Activated CD4-positive, alpha-beta memory T cell treated with anti-CD3 and anti-CD28 coated beads for 36 hours (primary cell): ENCODE measurements around the gene SMG5. TPM values are rescaled to one million over a fixed set of nuclear protein-coding genes. Genes with fewer than 3 reads are reported as not detected.
A peak's percentile ranks its signal among the peaks of the same experiment; 100 is the strongest.

Source experiments
- CTCF ChIA-PET: fragments of 350-600 bp; sonication (Branson Sonifier 250); formaldehyde crosslinking; loops from one replicate; lab custom pipeline; 2021; ENCODE audit warnings: antibody characterized with exemption, inconsistent platforms; lab: Charles Lee
- POLR2A ChIA-PET: fragments of 350-600 bp; sonication (Branson Sonifier 250); formaldehyde crosslinking; loops from one replicate; lab custom pipeline; 2021; ENCODE audit warnings: antibody characterized with exemption; lab: Charles Lee
- DNase-seq: peaks from one replicate; pipeline ENCODE4 v3.0.0-alpha.2; 2020
- H3K27ac Mint-ChIP-seq: one replicate; pipeline ENCODE4 v1.8.0; 2021; ENCODE audit warnings: mixed read lengths
- H3K27me3 Mint-ChIP-seq: one replicate; pipeline ENCODE4 v1.8.0; 2021; ENCODE audit warnings: mixed read lengths
- H3K36me3 Mint-ChIP-seq: one replicate; pipeline ENCODE4 v1.8.0; 2021; ENCODE audit warnings: mixed read lengths
- H3K4me1 Mint-ChIP-seq: one replicate; pipeline ENCODE4 v1.8.0; 2021; ENCODE audit warnings: low read depth, mixed read lengths
- H3K4me3 Mint-ChIP-seq: one replicate; pipeline ENCODE4 v1.8.0; 2021; ENCODE audit warnings: mild to moderate bottlenecking, mixed read lengths
- H3K9me3 Mint-ChIP-seq: one replicate; pipeline ENCODE4 v1.8.0; 2021; ENCODE audit warnings: mixed read lengths
- intact Hi-C: fragments of 100-400 bp; cut with micrococcal nuclease; formaldehyde crosslinking; loops from one replicate; pipeline ENCODE4 v1.15.1; 2023
- total RNA-seq, 2 experiments: library from RNA; stranded (reverse); gene quantifications; one replicate each; pipeline ENCODE4 v1.2.3, GENCODE V29; 2021

The SMG5 gene
- total RNA-seq, 2 experiments from 2014 or later = 65.1 to 68.0 TPM

GRCh38 chr1:156214024-156214748 is 68.4 kb downstream of the SMG5 start:
- ChIA-PET CTCF (interaction anchor here (1.2 to 5.4 kb wide), 4 partner anchors 11 to 117 kb away, joined by 7 to 78 read pairs (median 8); no protein-coding TSS in a partner anchor), POLR2A (interaction anchor here (0.6 to 5.2 kb wide), 12 partner anchors 10 to 303 kb away, joined by 3 to 85 read pairs (median 14); partner anchors contain the start of genes LMNA, SEMA4A and SLC25A44)
- peak overlapping the region; percentile 96 for H3K27ac Mint-ChIP-seq
- intact Hi-C loops = loop anchor here (1.0 to 5.0 kb wide), 2 partner anchors 21 to 288 kb away; partner anchors contain the start of gene MEF2D
- no peaks in the 10 kb centered on the region for H3K27me3 Mint-ChIP-seq
- peak overlapping the region; percentile 76 for H3K4me3 Mint-ChIP-seq
- peaks cover 1% of the 10 kb centered on the region for H3K9me3 Mint-ChIP-seq
- H3K36me3 Mint-ChIP-seq = peaks cover 52% of the 10 kb centered on the region
- peak; percentile 74 for DNase-seq
- peaks cover 43% of the 10 kb centered on the region for H3K4me1 Mint-ChIP-seq

- peaks cover 41% of the 10 kb centered on the region for H3K4me1 Mint-ChIP-seq
- H3K4me3 Mint-ChIP-seq = peak overlapping the region; percentile 76
- ChIA-PET POLR2A (interaction anchor here (0.6 to 5.2 kb wide), 12 partner anchors 11 to 183 kb away, joined by 3 to 85 read pairs (median 14); partner anchors contain the start of genes LMNA, SEMA4A, SLC25A44 and SMG5), CTCF (interaction anchor here (0.7 to 5.4 kb wide), 8 partner anchors 12 to 147 kb away, joined by 3 to 78 read pairs (median 8); partner anchors contain the start of gene SLC25A44)
- no peak for DNase-seq
- intact Hi-C loops = loop anchor here (1.0 to 5.0 kb wide), 4 partner anchors 10 to 289 kb away; partner anchors contain the start of genes MEF2D and SMG5
- H3K27me3 Mint-ChIP-seq = no peaks in the 10 kb centered on the region
- no peaks in the 10 kb centered on the region for H3K9me3 Mint-ChIP-seq
- peak overlapping the region; percentile 96 for H3K27ac Mint-ChIP-seq
- H3K36me3 Mint-ChIP-seq = peaks cover 56% of the 10 kb centered on the region
These were observed 69.0 kb downstream of the SMG5 start for GRCh38 chr1:156213644-156213966.

GRCh38 chr1:156212833-156213643 is 69.6 kb downstream of the SMG5 start, which contains the start of gene PMF1:
PMF1 (plus strand) TSS chr1:156213007; CDS start chr1:156213016, 9 bp downstream.
- no peaks in the 10 kb centered on the region for H3K9me3 Mint-ChIP-seq
- H3K4me3 Mint-ChIP-seq = peak within 1 kb of the TSS; percentile 76
- intact Hi-C loops = loop anchor here (1.0 to 5.0 kb wide), 4 partner anchors 10 to 289 kb away; partner anchors contain the start of genes MEF2D and SMG5
- H3K4me1 Mint-ChIP-seq = peaks cover 40% of the 10 kb centered on the region
- peak within 1 kb of the TSS; percentile 96 for H3K27ac Mint-ChIP-seq
- peak; percentile 98 for DNase-seq
- ChIA-PET POLR2A (interaction anchor here (0.6 to 5.2 kb wide), 17 partner anchors 11 to 288 kb away, joined by 3 to 85 read pairs (median 7); partner anchors contain the start of genes LMNA, SEMA4A, SLC25A44 and SMG5), CTCF (interaction anchor here (0.6 to 5.4 kb wide), 14 partner anchors 9 to 1040 kb away, joined by 3 to 78 read pairs (median 4); partner anchors contain the start of genes KRTCAP2 and SLC25A44)
- no peaks in the 10 kb centered on the region for H3K27me3 Mint-ChIP-seq
- H3K36me3 Mint-ChIP-seq = peaks cover 56% of the 10 kb centered on the region

GRCh38 chr1:156212130-156212529 is 70.5 kb downstream of the SMG5 start:
- ChIA-PET POLR2A (interaction anchor here (0.8 to 5.2 kb wide), 12 partner anchors 12 to 289 kb away, joined by 3 to 85 read pairs (median 14); partner anchors contain the start of genes SLC25A44 and SMG5), CTCF (interaction anchor here (0.6 to 5.4 kb wide), 10 partner anchors 10 to 1039 kb away, joined by 3 to 78 read pairs (median 4); partner anchors contain the start of genes KRTCAP2 and SLC25A44)
- intact Hi-C loops = loop anchor here (2.0 to 5.0 kb wide), 2 partner anchors 71 to 290 kb away; partner anchors contain the start of genes MEF2D and SMG5
- Mint-ChIP-seq H3K9me3 (no peaks in the 10 kb centered on the region), H3K27ac (peak overlapping the region; percentile 96), H3K27me3 (no peaks in the 10 kb centered on the region), H3K4me3 (peak overlapping the region; percentile 76), H3K36me3 (peaks cover 60% of the 10 kb centered on the region), H3K4me1 (peaks cover 33% of the 10 kb centered on the region)
- DNase-seq = no peak

- intact Hi-C loops = loop anchor here (5.0 kb wide), 1 partner anchor 291 kb away; the partner anchor contains the start of gene MEF2D
- Mint-ChIP-seq H3K27ac (peak overlapping the region; percentile 96), H3K27me3 (no peaks in the 10 kb centered on the region), H3K36me3 (peaks cover 63% of the 10 kb centered on the region), H3K9me3 (no peaks in the 10 kb centered on the region), H3K4me1 (peaks cover 28% of the 10 kb centered on the region), H3K4me3 (no peak overlapping the region)
- CTCF ChIA-PET = interaction anchor here (1.5 to 5.4 kb wide), 2 partner anchors 14 to 70 kb away, joined by 3 to 78 read pairs; no protein-coding TSS in a partner anchor
- POLR2A ChIA-PET = interaction anchor here (0.6 to 5.2 kb wide), 4 partner anchors 10 to 15 kb away, joined by 3 to 85 read pairs (median 4); no protein-coding TSS in a partner anchor
- no peak for DNase-seq
These were observed 71.4 kb downstream of the SMG5 start for GRCh38 chr1:156211243-156211642.

GRCh38 chr1:156204686-156205085 is 77.9 kb downstream of the SMG5 start:
- POLR2A ChIA-PET = no interaction called here
- CTCF ChIA-PET = no interaction called here
- no peaks in the 10 kb centered on the region for H3K9me3 Mint-ChIP-seq
- peak overlapping the region; percentile 35 for H3K27ac Mint-ChIP-seq
- H3K4me1 Mint-ChIP-seq = peaks cover 22% of the 10 kb centered on the region
- no peak for DNase-seq
- H3K36me3 Mint-ChIP-seq = peaks cover 44% of the 10 kb centered on the region
- intact Hi-C loops = no loop called here
- no peak overlapping the region for H3K4me3 Mint-ChIP-seq
- H3K27me3 Mint-ChIP-seq = no peaks in the 10 kb centered on the region

GRCh38 chr1:156203331-156203730 is 79.3 kb downstream of the SMG5 start:
- CTCF ChIA-PET = interaction anchor here (1.0 to 1.4 kb wide), 3 partner anchors 22 to 62 kb away, joined by 3 to 4 read pairs (median 3); no protein-coding TSS in a partner anchor
- peaks cover 33% of the 10 kb centered on the region for H3K4me1 Mint-ChIP-seq
- POLR2A ChIA-PET = interaction anchor here (1.1 kb wide), 1 partner anchor 20 kb away, joined by 3 read pairs; no protein-coding TSS in a partner anchor
- no peaks in the 10 kb centered on the region for H3K9me3 Mint-ChIP-seq
- no peak overlapping the region for H3K4me3 Mint-ChIP-seq
- DNase-seq = no peak
- intact Hi-C loops = no loop called here
- H3K27ac Mint-ChIP-seq = no peak overlapping the region
- H3K36me3 Mint-ChIP-seq = peaks cover 44% of the 10 kb centered on the region
- no peaks in the 10 kb centered on the region for H3K27me3 Mint-ChIP-seq

GRCh38 chr1:156200044-156200443 is 82.6 kb downstream of the SMG5 start:
- Mint-ChIP-seq H3K4me3 (no peak overlapping the region), H3K4me1 (peaks cover 58% of the 10 kb centered on the region), H3K36me3 (peaks cover 56% of the 10 kb centered on the region)

More at GRCh38 chr1:156200044-156200443, 82.6 kb downstream of the SMG5 start:
- H3K27me3 Mint-ChIP-seq = no peaks in the 10 kb centered on the region
- intact Hi-C loops = no loop called here
- H3K27ac Mint-ChIP-seq = no peak overlapping the region
- ChIA-PET CTCF (interaction anchor here (1.5 to 6.2 kb wide), 4 partner anchors 13 to 71 kb away, joined by 3 to 56 read pairs (median 10); partner anchors contain the start of gene PMF1), POLR2A (interaction anchor here (2.4 to 6.5 kb wide), 3 partner anchors 10 to 18 kb away, joined by 6 to 62 read pairs (median 27); partner anchors contain the start of gene PMF1)
- H3K9me3 Mint-ChIP-seq = no peaks in the 10 kb centered on the region
- peak; percentile 49 for DNase-seq

Other genes starting within 250 kb of the SMG5 start
- gene UBQLN4, start 229.0 kb downstream of the SMG5 start, total RNA-seq = 10 to 100 TPM; 32.7 to 32.9 TPM
- 10 to 100 TPM; 61.4 to 65.1 TPM for gene LAMTOR2, start 228.0 kb downstream of the SMG5 start, total RNA-seq
- under 1 TPM; 0.52 to 0.56 TPM for gene RAB25, start 221.7 kb downstream of the SMG5 start, total RNA-seq
- under 1 TPM; 0.43 to 0.51 TPM for gene MEX3A, start 200.4 kb downstream of the SMG5 start, total RNA-seq
- 100 to 1,000 TPM; 210 to 211 TPM for gene LMNA, start 168.1 kb downstream of the SMG5 start, total RNA-seq
- gene SEMA4A, start 129.2 kb downstream of the SMG5 start, total RNA-seq = 10 to 100 TPM; 68.2 to 75.1 TPM
- gene SLC25A44, start 88.7 kb downstream of the SMG5 start, total RNA-seq = 10 to 100 TPM; 61.3 to 62.2 TPM
- 100 to 1,000 TPM in 1 of 2 experiments, 10 to 100 TPM in 1; 99.5 to 105 TPM for gene PMF1, start 69.8 kb downstream of the SMG5 start, total RNA-seq
- gene BGLAP, start 40.6 kb downstream of the SMG5 start, total RNA-seq = 1 to 10 TPM in 1 of 2 experiments, under 1 TPM in 1; 0.90 to 2.3 TPM
- gene PAQR6, start 34.8 kb downstream of the SMG5 start, total RNA-seq = 1 to 10 TPM; 3.9 to 4.0 TPM
- 1 to 10 TPM; 6.8 to 9.1 TPM for gene TMEM79, start 1.5 kb upstream of the SMG5 start, total RNA-seq
- gene GLMP, start 12.9 kb upstream of the SMG5 start, total RNA-seq = 10 to 100 TPM; 13.0 to 14.8 TPM
- not detected for gene VHLL, start 16.5 kb upstream of the SMG5 start, total RNA-seq
- 100 to 1,000 TPM; 344 to 356 TPM for gene CCT3, start 55.5 kb upstream of the SMG5 start, total RNA-seq
- gene TSACC, start 55.7 kb upstream of the SMG5 start, total RNA-seq = not detected
- gene RHBG, start 86.4 kb upstream of the SMG5 start, total RNA-seq = not detected
- 10 to 100 TPM; 35.9 to 39.7 TPM for gene MEF2D, start 217.9 kb upstream of the SMG5 start, total RNA-seq